ENCODE measurements around the gene IRX2. TPM values are rescaled to one million over a fixed set of nuclear protein-coding genes. Genes with fewer than 3 reads are reported as not detected.

The IRX2 gene
- total and polyA plus RNA-seq, 2 of the 8 experiments (the other 6 are each of a cell fraction or from before 2014, with no cell fraction given) = 23.4 to 40.4 TPM

DNA sequence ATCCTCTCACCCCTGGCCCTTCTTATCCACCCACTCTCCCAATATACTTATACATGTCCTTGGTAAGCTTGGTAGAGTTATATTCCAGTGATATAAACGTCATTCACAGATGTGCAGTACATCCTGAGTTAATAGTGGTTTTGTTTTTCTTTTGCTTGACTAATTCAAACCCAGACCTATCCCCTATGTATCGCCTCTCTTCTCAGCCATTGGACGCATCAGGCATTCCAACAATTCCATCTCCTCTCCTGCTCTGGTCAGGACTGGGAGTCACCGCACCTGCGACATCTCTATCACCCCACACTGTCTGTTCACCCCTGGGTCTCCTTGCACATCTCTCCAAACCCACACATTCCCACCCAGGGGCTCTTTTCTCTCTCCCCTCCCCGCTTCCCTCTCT, 21.9 kb upstream of the IRX2 start:
- no peak overlapping the region for H3K23ac ChIP-seq (ENCODE audit: insufficient read length)
- FAIRE-seq = no peak
- H4K5ac ChIP-seq (ENCODE audit: insufficient read length, low read depth, low read length) = no peak overlapping the region
- H2AFZ ChIP-seq (ENCODE audit: low read length) = no peak overlapping the region
- no peak overlapping the region for H3K4me2 ChIP-seq (ENCODE audit: insufficient read depth in 1 of 2, low read depth in 2 of 2, low read length in 2 of 2)
- H4K20me1 ChIP-seq (replicated peaks in 1 of 2; ENCODE audit: control insufficient read depth in 1 of 2, insufficient read depth in 2 of 2, low read length in 2 of 2) = no peaks in the 10 kb centered on the region
- H3K4me1 ChIP-seq (replicated peaks in 1 of 4; ENCODE audit: control insufficient read depth in 3 of 4, insufficient read depth in 4 of 4, low read length in 3 of 4) = no peaks in the 10 kb centered on the region; a peak in 2 of 7 replicates
- H3K4ac ChIP-seq (replicated peaks; ENCODE audit: insufficient read length, low read depth, low read length) = no peak overlapping the region
- no peak overlapping the region for H3K18ac ChIP-seq (ENCODE audit: extremely low read depth, low read length)
- H2BK15ac ChIP-seq (ENCODE audit: low read length) = no peak overlapping the region
- no peak overlapping the region for H3K14ac ChIP-seq (ENCODE audit: insufficient read length)
- H3K9me3 ChIP-seq (ENCODE audit: insufficient read depth in 2 of 2, low read depth in 1 of 2, low read length in 1 of 2) = no peaks in the 10 kb centered on the region; a peak in 1 of 4 replicates
- no peak overlapping the region for H3K4me3 ChIP-seq (ENCODE audit: extremely low read depth in 1 of 4, insufficient read depth in 2 of 4, low read depth in 3 of 4, low read length in 4 of 4)
- H3K27me3 ChIP-seq (replicated peaks in 1 of 4; ENCODE audit: control insufficient read depth in 3 of 4, extremely low read depth in 1 of 4, insufficient read depth in 3 of 4, low read length in 3 of 4) = no peaks in the 10 kb centered on the region
- DNase-seq (ENCODE audit: low read depth in 1 of 2, low spot score in 2 of 2) = no peak
- no peaks in the 10 kb centered on the region for H3K36me3 ChIP-seq (ENCODE audit: control insufficient read depth in 2 of 4, insufficient read depth in 4 of 4, low read length in 3 of 4)
- no peak overlapping the region for H3K9ac ChIP-seq (replicated peaks in 1 of 4; ENCODE audit: extremely low read depth in 1 of 4, low read depth in 3 of 4, low read length in 3 of 4)
- no peaks in the 10 kb centered on the region for H3K79me1 ChIP-seq (ENCODE audit: low read depth, low read length)
- ChIA-PET CTCF (ENCODE audit: partially characterized antibody) (no interaction called here), POLR2A (ENCODE audit: partially characterized antibody) (no interaction called here)
- H2BK12ac ChIP-seq (ENCODE audit: low read depth, low read length) = peak overlapping the region; percentile 18; the same call in 1 of the 2 replicates
- H2BK5ac ChIP-seq (ENCODE audit: low read depth, low read length) = no peak overlapping the region
- H3K56ac ChIP-seq (replicated peaks; ENCODE audit: insufficient read length, low read depth, low read length) = no peak overlapping the region
- no peak overlapping the region for H2BK120ac ChIP-seq (replicated peaks; ENCODE audit: low read depth, low read length)
- H3K23me2 ChIP-seq (ENCODE audit: low read depth, low read length) = no peaks in the 10 kb centered on the region
- H2AK5ac ChIP-seq (ENCODE audit: low read depth, low read length) = no peak overlapping the region
- no peak overlapping the region for H4K8ac ChIP-seq (ENCODE audit: extremely low read depth, insufficient read depth, low read length)
- 89% methylated on average over 6 of the region's 6 CpGs; no CpG with 5 or more reads in 1 of the 2 experiments for WGBS, 2 experiments (ENCODE audit: extremely low coverage in 1 of 2, insufficient coverage in 1 of 2, insufficient read length in 1 of 2, insufficient replicate concordance in 2 of 2, low coverage in 1 of 2, low lambda C conversion rate in 2 of 2, missing lambda C conversion rate in 1 of 2)
- no peak overlapping the region for H4K91ac ChIP-seq (replicated peaks; ENCODE audit: insufficient read length, low read length)
- TF ChIP-seq BACH1 (IDR thresholded peaks at IDR 0.05; ENCODE audit: low read length) (no peak), SP2 (IDR thresholded peaks at IDR 0.05; ENCODE audit: low read length) (no peak), POU5F1 (IDR thresholded peaks at IDR 0.05; ENCODE audit: low read depth, low read length) (no peak), BRCA1 (IDR thresholded peaks at IDR 0.05; ENCODE audit: low read depth, low read length) (no peak), ZNF274 (IDR thresholded peaks at IDR 0.05; ENCODE audit: borderline replicate concordance, extremely low read depth, low read length) (no peak), FOSL1 (IDR thresholded peaks at IDR 0.05; ENCODE audit: insufficient read depth, low read depth, low read length) (no peak), CBX8 (IDR thresholded peaks at IDR 0.05; ENCODE audit: borderline replicate concordance, low read depth, low read length) (no peak), TCF12 (IDR thresholded peaks at IDR 0.05; ENCODE audit: low read depth, low read length) (no peak), TAF1 (IDR thresholded peaks at IDR 0.05; ENCODE audit: low read depth, low read length) (no peak), EGR1 (IDR thresholded peaks at IDR 0.05; ENCODE audit: borderline replicate concordance, low read depth, low read length) (no peak), GTF2F1 (IDR thresholded peaks at IDR 0.05; ENCODE audit: borderline replicate concordance, low read depth, low read length) (no peak), SP1 (IDR thresholded peaks at IDR 0.05; ENCODE audit: low read depth, low read length) (no peak), SRF (IDR thresholded peaks at IDR 0.05; ENCODE audit: low read depth, low read length) (no peak)
- TF ChIP-seq, protein P1, sequence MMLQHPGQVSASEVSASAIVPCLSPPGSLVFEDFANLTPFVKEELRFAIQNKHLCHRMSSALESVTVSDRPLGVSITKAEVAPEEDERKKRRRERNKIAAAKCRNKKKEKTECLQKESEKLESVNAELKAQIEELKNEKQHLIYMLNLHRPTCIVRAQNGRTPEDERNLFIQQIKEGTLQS (IDR thresholded peaks at IDR 0.05; ENCODE audit: insufficient read depth, low read depth, low read length) = no peak
- H2BK20ac ChIP-seq (ENCODE audit: low read length) = no peak overlapping the region
- H3K27ac ChIP-seq (ENCODE audit: low read depth, low read length) = no peak overlapping the region
- no peaks in the 10 kb centered on the region for H3K79me2 ChIP-seq (ENCODE audit: control insufficient read depth in 1 of 2, insufficient read depth in 2 of 2, low read length in 2 of 2)
